ENCODE data around the gene HEBP2.

Gene HEBP2

DNA sequence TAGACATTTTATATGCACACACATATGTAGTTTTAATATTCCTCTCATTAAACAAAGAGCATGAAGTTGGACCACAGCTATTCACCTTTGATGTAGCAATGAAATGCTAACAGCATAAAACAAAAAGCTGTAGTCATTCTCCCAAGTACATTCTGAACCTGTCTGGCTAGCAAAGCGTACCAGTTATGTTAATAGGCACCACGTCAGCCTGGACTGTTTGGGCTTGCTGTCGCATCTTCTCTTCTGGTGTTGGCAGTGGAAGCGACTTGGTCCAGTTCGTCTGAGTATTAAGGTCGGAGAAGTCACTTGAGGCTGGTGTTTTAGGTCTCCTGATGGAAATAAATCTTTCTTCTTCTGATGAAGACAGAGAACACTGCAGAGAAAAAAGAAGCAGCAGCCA, 42.8 kb downstream of the HEBP2 start:
- TF ChIP-seq, protein P1, sequence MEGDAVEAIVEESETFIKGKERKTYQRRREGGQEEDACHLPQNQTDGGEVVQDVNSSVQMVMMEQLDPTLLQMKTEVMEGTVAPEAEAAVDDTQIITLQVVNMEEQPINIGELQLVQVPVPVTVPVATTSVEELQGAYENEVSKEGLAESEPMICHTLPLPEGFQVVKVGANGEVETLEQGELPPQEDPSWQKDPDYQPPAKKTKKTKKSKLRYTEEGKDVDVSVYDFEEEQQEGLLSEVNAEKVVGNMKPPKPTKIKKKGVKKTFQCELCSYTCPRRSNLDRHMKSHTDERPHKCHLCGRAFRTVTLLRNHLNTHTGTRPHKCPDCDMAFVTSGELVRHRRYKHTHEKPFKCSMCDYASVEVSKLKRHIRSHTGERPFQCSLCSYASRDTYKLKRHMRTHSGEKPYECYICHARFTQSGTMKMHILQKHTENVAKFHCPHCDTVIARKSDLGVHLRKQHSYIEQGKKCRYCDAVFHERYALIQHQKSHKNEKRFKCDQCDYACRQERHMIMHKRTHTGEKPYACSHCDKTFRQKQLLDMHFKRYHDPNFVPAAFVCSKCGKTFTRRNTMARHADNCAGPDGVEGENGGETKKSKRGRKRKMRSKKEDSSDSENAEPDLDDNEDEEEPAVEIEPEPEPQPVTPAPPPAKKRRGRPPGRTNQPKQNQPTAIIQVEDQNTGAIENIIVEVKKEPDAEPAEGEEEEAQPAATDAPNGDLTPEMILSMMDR (IDR thresholded peaks at IDR 0.05; ENCODE audit: low read depth, low read length, missing control alignments): no peak
- in situ Hi-C loops (cut with HindIII; ENCODE audit: low pct_ligation_motif_present, low sequenced_read_pairs): no loop called here
- no peak overlapping the region for H3K4me3 ChIP-seq (ENCODE audit: low read depth, low read length)
- H3K36me3 ChIP-seq (replicated peaks): peaks cover 5% of the 10 kb centered on the region
- no peak for DNase-seq
- no peaks in the 10 kb centered on the region for H3K27me3 ChIP-seq (replicated peaks)
- no peak overlapping the region for H3K27ac ChIP-seq

DNA sequence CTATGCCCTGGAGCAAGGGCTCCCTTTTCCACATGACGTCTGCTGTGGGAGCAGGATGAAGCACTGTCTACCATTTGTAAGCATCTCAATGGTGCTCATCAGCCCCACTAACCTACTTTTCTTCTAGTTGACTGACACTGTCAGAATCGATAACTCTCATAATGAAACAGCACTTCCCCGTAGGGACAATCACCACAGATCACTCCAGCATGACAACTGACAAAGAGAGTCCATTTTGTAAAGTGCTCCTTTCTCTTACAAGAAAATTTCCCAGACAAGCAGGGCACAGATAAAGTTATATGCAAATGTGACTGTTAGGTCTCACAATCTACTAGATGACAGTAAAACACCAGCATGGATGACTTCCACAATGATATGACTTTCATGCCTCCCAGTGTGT, 46.4 kb downstream of the HEBP2 start:
- Histone ChIP-seq H3K27ac (no peak overlapping the region), H3K4me3 (ENCODE audit: low read depth, low read length) (no peak overlapping the region), H3K27me3 (replicated peaks) (no peaks in the 10 kb centered on the region), H3K36me3 (replicated peaks) (no peaks in the 10 kb centered on the region)
- no peak for DNase-seq
- TF ChIP-seq, protein P1 (IDR thresholded peaks at IDR 0.05; ENCODE audit: low read depth, low read length, missing control alignments): no peak
- in situ Hi-C loops (cut with HindIII; ENCODE audit: low pct_ligation_motif_present, low sequenced_read_pairs): no loop called here

DNA sequence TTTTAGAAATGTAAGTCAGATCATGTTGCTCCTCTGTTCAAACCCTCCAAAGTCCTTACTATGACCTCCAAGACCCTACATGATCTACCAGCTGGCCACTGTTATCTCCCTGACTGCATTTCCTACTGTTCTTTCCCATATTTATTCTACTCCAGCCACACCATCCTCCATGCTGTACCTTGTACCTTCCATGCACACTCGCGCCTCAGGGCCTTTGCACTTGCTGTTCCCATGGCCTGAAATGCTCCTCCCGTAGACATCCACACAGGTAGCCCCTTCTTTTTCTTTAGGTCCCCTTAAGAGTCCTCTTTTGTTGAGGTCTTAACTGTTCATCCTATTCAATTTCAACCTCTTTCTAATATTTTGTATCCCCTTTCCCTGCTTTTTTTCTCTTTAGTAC, 47.0 kb downstream of the HEBP2 start:
- H3K36me3 ChIP-seq (replicated peaks): no peaks in the 10 kb centered on the region
- H3K27ac ChIP-seq: no peak overlapping the region
- in situ Hi-C loops (cut with HindIII; ENCODE audit: low pct_ligation_motif_present, low sequenced_read_pairs): no loop called here
- DNase-seq: no peak
- TF ChIP-seq, protein P1 (IDR thresholded peaks at IDR 0.05; ENCODE audit: low read depth, low read length, missing control alignments): no peak
- no peaks in the 10 kb centered on the region for H3K27me3 ChIP-seq (replicated peaks)
- H3K4me3 ChIP-seq (ENCODE audit: low read depth, low read length): no peak overlapping the region

DNA sequence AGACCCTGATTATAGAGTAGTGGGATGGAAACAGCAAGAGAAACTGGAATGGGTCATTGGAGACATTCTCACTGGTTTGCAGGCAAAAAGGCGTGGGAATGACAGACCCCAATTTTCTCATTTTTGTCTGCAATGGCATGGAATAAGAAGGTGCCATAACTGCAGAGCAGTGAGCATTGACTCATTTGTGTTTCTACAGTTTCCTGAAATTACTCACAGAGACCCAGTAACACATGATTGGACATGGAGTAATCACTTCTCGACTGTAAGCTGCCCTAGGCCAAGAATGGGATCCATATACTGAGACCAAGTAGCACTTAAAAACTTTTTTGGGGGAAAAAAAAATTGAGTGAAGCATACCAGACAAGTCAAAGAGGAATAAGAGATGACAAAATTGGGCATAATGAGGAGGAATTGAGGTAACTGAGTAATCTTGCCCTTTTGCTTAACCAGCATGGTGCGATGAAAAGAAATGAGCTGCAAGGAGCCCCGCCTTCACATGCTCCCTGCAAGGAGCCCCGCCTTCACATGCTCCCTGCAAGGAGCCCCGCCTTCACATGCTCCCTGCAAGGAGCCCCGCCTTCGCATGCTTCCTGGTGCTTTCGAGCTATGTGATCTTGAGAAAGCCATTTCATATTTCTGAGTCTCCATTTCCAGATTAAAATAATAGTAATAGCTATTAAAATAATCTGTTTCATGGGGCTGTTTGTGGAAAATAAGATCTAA, 51.1 kb downstream of the HEBP2 start:
- TF ChIP-seq, protein P1 (IDR thresholded peaks at IDR 0.05; ENCODE audit: low read depth, low read length, missing control alignments): no peak
- in situ Hi-C loops (cut with HindIII; ENCODE audit: low pct_ligation_motif_present, low sequenced_read_pairs): no loop called here
- Histone ChIP-seq H3K36me3 (replicated peaks) (no peaks in the 10 kb centered on the region), H3K4me3 (ENCODE audit: low read depth, low read length) (no peak overlapping the region), H3K27ac (peak overlapping the region; percentile 10), H3K27me3 (replicated peaks) (no peaks in the 10 kb centered on the region)
- DNase-seq: no peak

DNA sequence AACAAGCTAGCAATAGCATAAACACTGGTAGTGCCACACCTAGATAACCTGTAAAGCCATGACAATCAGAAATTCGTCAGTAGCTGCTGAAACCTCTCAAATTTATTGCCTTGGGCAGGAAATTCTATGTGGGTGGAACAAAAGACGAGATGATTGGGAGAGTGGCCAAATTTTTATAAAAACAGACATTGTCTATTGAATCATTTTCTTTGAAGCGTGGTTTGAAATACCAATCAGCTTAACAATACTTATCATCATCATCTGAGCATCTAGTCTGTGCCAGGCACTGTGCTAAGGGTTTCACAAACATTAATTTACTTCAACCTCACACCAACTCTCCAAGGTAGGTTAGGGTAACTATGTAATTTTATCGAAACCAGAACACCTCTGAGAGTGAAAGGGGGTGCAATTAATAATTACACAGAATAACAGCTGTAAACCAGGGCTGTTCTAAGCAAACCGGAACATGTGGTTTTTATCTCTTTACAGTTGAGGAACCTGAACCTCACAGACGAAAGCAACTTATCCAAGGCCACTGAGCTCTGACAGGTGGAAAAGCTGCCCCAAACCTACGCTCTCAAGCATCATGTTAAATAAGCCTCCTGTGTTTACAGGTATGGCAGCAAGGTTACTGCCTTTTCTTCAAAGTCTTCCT, 51.9 kb downstream of the HEBP2 start:
- H3K36me3 ChIP-seq (replicated peaks): no peaks in the 10 kb centered on the region
- peak; percentile 25 for DNase-seq
- H3K27ac ChIP-seq: peak overlapping the region; percentile 20
- in situ Hi-C loops (cut with HindIII; ENCODE audit: low pct_ligation_motif_present, low sequenced_read_pairs): no loop called here
- H3K27me3 ChIP-seq (replicated peaks): no peaks in the 10 kb centered on the region
- TF ChIP-seq, protein P1 (IDR thresholded peaks at IDR 0.05; ENCODE audit: low read depth, low read length, missing control alignments): no peak
- H3K4me3 ChIP-seq (ENCODE audit: low read depth, low read length): no peak overlapping the region
